Upper lobe of left lung (tissue), 6 donors: ENCODE measurements around the gene CLEC7A. TPM values are rescaled to one million over a fixed set of nuclear protein-coding genes. Genes with fewer than 3 reads are reported as not detected.
A peak's percentile ranks its signal among the peaks of the same experiment; 100 is the strongest.

Source experiments
- ATAC-seq, 2 donors: fragments of 200-7000 bp; cut with Tn5 transposase; one replicate each; pipeline ENCODE4 v1.9.1; 2022; ENCODE audit warnings: mild to moderate bottlenecking in 2 of 2, moderate library complexity in 2 of 2; ENCODE audit not compliant: low FRiP score in 2 of 2
- DNase-seq, 2 donors: peaks; one replicate each; pipeline ENCODE4 v3.0.0-alpha.2; 2019 to 2020
- H3K27ac ChIP-seq, 4 donors: fragments of 200-600 bp; sonication (generic); one replicate each; pipeline ENCODE4 v1.5.1; 2016 to 2019
- H3K27me3 ChIP-seq, 4 donors: fragments of 200-600 bp; sonication (generic); one replicate each; pipeline ENCODE4 v1.5.1; 2017 to 2019
- H3K36me3 ChIP-seq, 4 donors: fragments of 200-600 bp; sonication (generic); one replicate each; pipeline ENCODE4 v1.5.1; 2016 to 2019
- H3K4me1 ChIP-seq, 4 donors: fragments of 200-600 bp; sonication (generic); one replicate each; pipeline ENCODE4 v1.5.1; 2018 to 2019
- H3K4me3 ChIP-seq, 4 donors: fragments of 200-600 bp; sonication (generic); one replicate each; pipeline ENCODE4 v1.5.1; 2017 to 2019; ENCODE audit warnings: mild to moderate bottlenecking in 2 of 4, moderate library complexity in 1 of 4
- H3K9me3 ChIP-seq, 4 donors: fragments of 200-600 bp; sonication (generic); one replicate each; pipeline ENCODE4 v1.5.1; 2018 to 2019
- CTCF ChIP-seq, 6 experiments: fragments of 450-650 bp in 4 of 6; fragments of 200-600 bp in 2 of 6; sonication (generic) in 2 of 6; IDR thresholded peaks; one replicate each; pipeline ENCODE4 v1.5.1; 2016 to 2019; ENCODE audit warnings: antibody characterized with exemption in 6 of 6
- EP300 ChIP-seq, 4 donors: sonication (generic); formaldehyde crosslinking; IDR thresholded peaks; one replicate each; pipeline ENCODE4 v1.5.1; 2017; ENCODE audit warnings: antibody characterized with exemption in 4 of 4, control low read depth in 2 of 4
- POLR2A ChIP-seq, 4 donors: fragments of 450-650 bp; IDR thresholded peaks; one replicate each; pipeline ENCODE4 v1.5.1; 2016 to 2017; ENCODE audit warnings: antibody characterized with exemption in 4 of 4, mild to moderate bottlenecking in 2 of 4
- POLR2AphosphoS5 ChIP-seq, 2 donors: sonication (generic); formaldehyde crosslinking; IDR thresholded peaks; one replicate each; pipeline ENCODE4 v1.5.1; 2017; ENCODE audit warnings: antibody characterized with exemption in 2 of 2
- WGBS, 2 donors: methylation state at CpG; one replicate each; pipeline ENCODE4 v1.1.5; 2017 to 2018; 5-methylcytosine and 5-hydroxymethylcytosine counted together
- total RNA-seq, 6 donors: library from RNA; depleted of rRNA in 4 of 6; stranded (reverse); fragments of >200 nt in 4 of 6; gene quantifications; one replicate each; pipeline versions ENCODE4 v1.1.0 to v1.2.1, GENCODE V29; 2016 to 2021
- donor health status: DM: no; HTN: no; CAD: no; lungs with moderate emphysema.
- donor health status: DM: no; HTN: yes; CAD: no; lungs with severe emphysema.

Gene CLEC7A
- total RNA-seq, 6 donors from 2014 or later, result 17.4 to 87.8 (median 28.1) TPM

GRCh38 chr12:10115311-10115710 lies 14.7 kb downstream of the CLEC7A start:
- no peak overlapping the region for H3K27ac ChIP-seq
- no peak for TF ChIP-seq CTCF (IDR thresholded peaks at IDR 0.05)
- no peak for TF ChIP-seq EP300 (IDR thresholded peaks at IDR 0.05)
- no peak for TF ChIP-seq POLR2AphosphoS5 (IDR thresholded peaks at IDR 0.05)
- no peak for TF ChIP-seq POLR2A (IDR thresholded peaks at IDR 0.05)
- ATAC-seq (no peak), DNase-seq (no peak)
- 88 to 97% methylated on average over 15 of the region's 15 CpGs for WGBS, 2 donors
- H3K9me3 ChIP-seq, result no peaks in the 10 kb centered on the region
- no peaks in the 10 kb centered on the region for H3K4me1 ChIP-seq
- no peaks in the 10 kb centered on the region for H3K36me3 ChIP-seq
- H3K4me3 ChIP-seq, result no peak overlapping the region
- H3K27me3 ChIP-seq, result no peaks in the 10 kb centered on the region

- H3K27me3 ChIP-seq, result no peaks in the 10 kb centered on the region
- ATAC-seq, result no peak
- H3K4me1 ChIP-seq, result no peaks in the 10 kb centered on the region
- H3K27ac ChIP-seq, result no peak overlapping the region
- no peak for TF ChIP-seq POLR2AphosphoS5 (IDR thresholded peaks at IDR 0.05)
- no peak for TF ChIP-seq POLR2A (IDR thresholded peaks at IDR 0.05)
- TF ChIP-seq EP300 (IDR thresholded peaks at IDR 0.05), result no peak
- TF ChIP-seq CTCF (IDR thresholded peaks at IDR 0.05), result no peak
- no peaks in the 10 kb centered on the region for H3K9me3 ChIP-seq
- DNase-seq, result no peak
- WGBS, 2 donors, result 74 to 76% methylated on average over 1 of the region's 1 CpG
- H3K36me3 ChIP-seq, result no peaks in the 10 kb centered on the region
- no peak overlapping the region for H3K4me3 ChIP-seq
Measured at GRCh38 chr12:10113920-10114319, 16.1 kb downstream of the CLEC7A start.

GRCh38 chr12:10113075-10113474 lies 16.9 kb downstream of the CLEC7A start:
- ATAC-seq (no peak), DNase-seq (no peak)
- H3K9me3 ChIP-seq, result no peaks in the 10 kb centered on the region
- no peaks in the 10 kb centered on the region for H3K4me1 ChIP-seq
- H3K36me3 ChIP-seq, result no peaks in the 10 kb centered on the region
- WGBS, 2 donors, result 92 to 93% methylated on average over 1 of the region's 1 CpG
- no peak overlapping the region for H3K27ac ChIP-seq
- TF ChIP-seq CTCF (IDR thresholded peaks at IDR 0.05) (no peak), POLR2A (IDR thresholded peaks at IDR 0.05) (no peak), POLR2AphosphoS5 (IDR thresholded peaks at IDR 0.05) (no peak), EP300 (IDR thresholded peaks at IDR 0.05) (no peak)
- no peaks in the 10 kb centered on the region for H3K27me3 ChIP-seq
- no peak overlapping the region for H3K4me3 ChIP-seq

GRCh38 chr12:10111451-10111850 lies 18.5 kb downstream of the CLEC7A start:
- Histone ChIP-seq H3K4me3 (no peak overlapping the region), H3K27ac (no peak overlapping the region), H3K36me3 (no peaks in the 10 kb centered on the region), H3K27me3 (no peaks in the 10 kb centered on the region), H3K9me3 (no peaks in the 10 kb centered on the region), H3K4me1 (no peaks in the 10 kb centered on the region)
- 89 to 95% methylated on average over 38 of the region's 38 CpGs for WGBS, 2 donors
- no peak for TF ChIP-seq POLR2A (IDR thresholded peaks at IDR 0.05)
- no peak for TF ChIP-seq POLR2AphosphoS5 (IDR thresholded peaks at IDR 0.05)
- TF ChIP-seq CTCF (IDR thresholded peaks at IDR 0.05), result no peak
- TF ChIP-seq EP300 (IDR thresholded peaks at IDR 0.05), result no peak
- DNase-seq (peak in 1 of 2 donors; percentile 79), ATAC-seq (no peak)

GRCh38 chr12:10110256-10110844 lies 19.6 kb downstream of the CLEC7A start:
- DNase-seq (no peak), ATAC-seq (no peak)
- H3K27ac ChIP-seq, result no peak overlapping the region
- 85 to 91% methylated on average over 2 of the region's 2 CpGs for WGBS, 2 donors
- H3K36me3 ChIP-seq, result no peaks in the 10 kb centered on the region
- no peak for TF ChIP-seq EP300 (IDR thresholded peaks at IDR 0.05)
- TF ChIP-seq POLR2A (IDR thresholded peaks at IDR 0.05), result no peak
- no peak for TF ChIP-seq POLR2AphosphoS5 (IDR thresholded peaks at IDR 0.05)
- TF ChIP-seq CTCF (IDR thresholded peaks at IDR 0.05), result no peak
- no peaks in the 10 kb centered on the region for H3K9me3 ChIP-seq
- H3K27me3 ChIP-seq, result no peaks in the 10 kb centered on the region
- H3K4me3 ChIP-seq, result no peak overlapping the region
- no peaks in the 10 kb centered on the region for H3K4me1 ChIP-seq
